Lower leg skin (tissue), 4 donors: ENCODE measurements around the gene RHOV. TPM values are rescaled to one million over a fixed set of nuclear protein-coding genes. Genes with fewer than 3 reads are reported as not detected.

Experiments used
- DNase-seq, 2 donors: peaks; one replicate each; pipeline ENCODE4 v3.0.0-alpha.2; 2019; ENCODE audit warnings: low spot score in 2 of 2
- H3K4me3 ChIP-seq: fragments of 200-600 bp; sonication (generic); 2 replicates; pipeline ENCODE4 v1.5.1; 2017; ENCODE audit warnings: mild to moderate bottlenecking, low read depth; ENCODE audit not compliant: poor library complexity, severe bottlenecking
- POLR2A ChIP-seq, 2 donors: fragments of 450-650 bp; IDR thresholded peaks; one replicate each; pipeline ENCODE4 v1.6.1; 2016 to 2017; ENCODE audit warnings: antibody characterized with exemption in 2 of 2, mild to moderate bottlenecking in 1 of 2, moderate library complexity in 1 of 2
- WGBS, 2 donors: methylation state at CpG; one replicate each; pipeline ENCODE4 v1.1.5; 2018; 5-methylcytosine and 5-hydroxymethylcytosine counted together
- intact Hi-C: fragments of 100-400 bp; cut with DNase I; formaldehyde crosslinking; loops from one replicate; pipeline ENCODE4 v1.15.0; 2023; ENCODE audit warnings: low total_unique reads
- total RNA-seq, 4 donors: library from RNA; depleted of rRNA; stranded (reverse); fragments of >200 nt; gene quantifications; one replicate each; pipeline ENCODE4 v1.1.0, GENCODE V29; 2016
- TF ChIP-seq, protein P1 (sequence below), 3 donors: fragments of 450-650 bp; IDR thresholded peaks; one replicate each; pipeline ENCODE4 v1.5.1; 2016; ENCODE audit warnings: antibody characterized with exemption in 3 of 3, mild to moderate bottlenecking in 3 of 3, moderate library complexity in 2 of 3

Gene RHOV
- total RNA-seq, 4 donors from 2014 or later, result 78.5 to 111 (median 95.9) TPM

DNA sequence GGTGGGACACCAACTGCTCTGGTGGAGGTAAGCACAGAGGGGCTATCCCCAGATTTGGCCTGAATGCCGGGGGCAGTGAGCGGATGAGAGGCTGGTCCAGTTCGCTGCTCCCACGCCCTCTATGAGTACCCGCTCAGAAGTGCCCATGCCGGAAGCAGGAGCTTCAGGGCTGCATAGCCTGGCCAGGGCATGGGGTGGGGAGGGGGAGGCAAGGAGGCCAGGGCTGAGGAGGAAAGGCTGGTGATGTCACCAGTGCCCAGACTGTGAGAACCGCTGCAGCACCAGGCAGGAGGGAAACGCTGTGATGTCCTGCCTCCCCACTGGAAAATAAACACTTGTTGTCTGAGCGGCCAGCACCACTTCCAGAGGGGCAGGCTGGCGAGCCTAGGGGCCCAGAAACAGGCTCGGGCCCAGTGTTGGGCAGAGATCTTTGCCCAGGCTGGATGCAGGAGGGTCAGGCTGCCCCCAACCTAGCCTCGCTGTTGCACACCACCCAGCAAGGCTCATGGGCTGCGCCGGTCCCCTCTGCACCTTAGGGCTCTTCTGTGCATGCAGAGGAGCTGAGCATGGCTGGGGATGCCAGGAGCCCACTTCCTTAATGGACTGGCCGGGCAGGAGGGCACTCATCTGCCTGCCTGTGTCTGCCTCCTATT lies 44.2 kb upstream of the RHOV start:
- intact Hi-C loops, result no loop called here
- 76 to 78% methylated on average over 11 to 15 of the region's 15 CpGs for WGBS, 2 donors
- TF ChIP-seq POLR2A (IDR thresholded peaks at IDR 0.05), result no peak
- TF ChIP-seq, protein P1, sequence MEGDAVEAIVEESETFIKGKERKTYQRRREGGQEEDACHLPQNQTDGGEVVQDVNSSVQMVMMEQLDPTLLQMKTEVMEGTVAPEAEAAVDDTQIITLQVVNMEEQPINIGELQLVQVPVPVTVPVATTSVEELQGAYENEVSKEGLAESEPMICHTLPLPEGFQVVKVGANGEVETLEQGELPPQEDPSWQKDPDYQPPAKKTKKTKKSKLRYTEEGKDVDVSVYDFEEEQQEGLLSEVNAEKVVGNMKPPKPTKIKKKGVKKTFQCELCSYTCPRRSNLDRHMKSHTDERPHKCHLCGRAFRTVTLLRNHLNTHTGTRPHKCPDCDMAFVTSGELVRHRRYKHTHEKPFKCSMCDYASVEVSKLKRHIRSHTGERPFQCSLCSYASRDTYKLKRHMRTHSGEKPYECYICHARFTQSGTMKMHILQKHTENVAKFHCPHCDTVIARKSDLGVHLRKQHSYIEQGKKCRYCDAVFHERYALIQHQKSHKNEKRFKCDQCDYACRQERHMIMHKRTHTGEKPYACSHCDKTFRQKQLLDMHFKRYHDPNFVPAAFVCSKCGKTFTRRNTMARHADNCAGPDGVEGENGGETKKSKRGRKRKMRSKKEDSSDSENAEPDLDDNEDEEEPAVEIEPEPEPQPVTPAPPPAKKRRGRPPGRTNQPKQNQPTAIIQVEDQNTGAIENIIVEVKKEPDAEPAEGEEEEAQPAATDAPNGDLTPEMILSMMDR (IDR thresholded peaks at IDR 0.05), result no peak
- H3K4me3 ChIP-seq, result no peak overlapping the region
- DNase-seq, result no peak

DNA sequence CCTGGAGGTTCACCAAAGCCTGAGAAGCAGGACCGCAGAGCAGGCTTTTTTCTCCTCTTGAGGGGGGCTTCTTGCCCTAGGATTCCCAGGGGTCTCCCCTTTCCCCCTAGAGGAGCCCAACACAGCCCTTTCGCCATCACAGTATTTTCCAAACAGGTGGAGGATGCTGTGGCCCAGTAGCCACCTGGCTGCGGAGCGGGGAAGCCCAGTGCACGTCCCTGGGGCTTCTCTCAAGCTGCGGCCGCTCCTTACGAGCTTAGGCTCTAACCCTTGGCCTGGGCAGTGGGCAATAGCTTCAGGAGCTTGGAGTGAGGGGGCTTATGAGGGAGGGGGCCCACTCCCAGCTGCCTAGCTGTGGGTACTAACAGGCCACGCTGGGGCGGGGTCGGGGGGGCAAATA lies 43.6 kb upstream of the RHOV start:
- DNase-seq, result no peak
- intact Hi-C loops, result no loop called here

DNA sequence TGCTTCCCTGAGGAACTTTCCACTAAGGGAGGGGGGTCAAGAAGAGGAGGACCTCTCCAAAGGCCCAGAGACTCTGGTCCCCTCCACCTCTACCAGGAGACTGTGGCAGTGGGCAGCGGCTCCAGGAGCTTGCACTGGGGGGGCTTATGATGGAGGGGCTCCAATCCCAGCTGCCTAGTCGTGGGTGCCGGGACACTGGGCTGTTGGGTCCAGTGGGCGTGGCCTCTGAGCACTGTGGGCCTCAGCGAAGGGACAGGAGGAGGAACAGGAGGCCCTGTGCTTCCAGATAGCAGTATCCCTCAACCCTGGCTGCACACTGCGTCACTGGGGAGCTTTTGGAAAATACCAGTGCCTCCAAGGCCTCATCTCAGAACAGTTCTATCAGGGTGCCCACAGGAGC lies 41.6 kb upstream of the RHOV start:
- H3K4me3 ChIP-seq, result no peak overlapping the region
- TF ChIP-seq, protein P1 (IDR thresholded peaks at IDR 0.05), result no peak
- TF ChIP-seq POLR2A (IDR thresholded peaks at IDR 0.05), result no peak
- DNase-seq, result no peak
- WGBS, 2 donors, result 70 to 100% methylated on average over 1 to 6 of the region's 6 CpGs
- intact Hi-C loops, result no loop called here

More for the DNA sequence above, 43.6 kb upstream of the RHOV start:
- no peak overlapping the region for H3K4me3 ChIP-seq
- TF ChIP-seq, protein P1 (IDR thresholded peaks at IDR 0.05), result no peak
- TF ChIP-seq POLR2A (IDR thresholded peaks at IDR 0.05), result no peak
- 75 to 82% methylated on average over 8 to 11 of the region's 11 CpGs for WGBS, 2 donors

DNA sequence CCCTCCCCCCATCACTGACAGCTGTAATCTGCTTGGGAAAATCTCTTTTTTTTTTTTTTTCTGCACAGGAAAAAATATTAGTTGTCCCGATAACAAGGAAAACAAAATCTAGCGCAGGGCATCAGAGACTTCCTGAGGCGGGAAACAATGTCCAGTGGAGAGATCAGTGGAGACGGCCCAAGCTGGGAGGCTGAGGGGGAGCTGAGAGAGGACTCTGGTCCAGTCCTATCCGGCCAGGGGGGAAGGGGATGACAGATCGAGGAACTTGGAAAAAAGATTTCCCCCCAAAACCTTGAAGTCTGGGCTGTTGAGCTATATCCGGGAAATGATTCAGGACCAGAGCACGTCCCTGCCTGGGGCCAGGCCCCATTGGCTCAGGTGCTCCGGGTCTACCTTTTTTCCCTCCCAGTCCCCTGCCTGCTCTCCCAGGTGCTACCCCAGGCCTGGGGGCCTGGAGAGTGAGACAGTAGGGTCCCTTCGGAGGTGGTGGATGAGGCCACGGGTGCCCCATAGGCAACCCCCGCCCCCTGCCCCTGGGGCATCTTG lies 41.2 kb upstream of the RHOV start:
- intact Hi-C loops, result no loop called here
- H3K4me3 ChIP-seq, result no peak overlapping the region
- 87 to 89% methylated on average over 12 of the region's 12 CpGs for WGBS, 2 donors
- TF ChIP-seq, protein P1 (IDR thresholded peaks at IDR 0.05), result no peak
- TF ChIP-seq POLR2A (IDR thresholded peaks at IDR 0.05), result no peak
- no peak for DNase-seq

- H3K4me3 ChIP-seq, result no peak overlapping the region
- DNase-seq, result no peak
- TF ChIP-seq POLR2A (IDR thresholded peaks at IDR 0.05), result no peak
- TF ChIP-seq, protein P1 (IDR thresholded peaks at IDR 0.05), result no peak
- intact Hi-C loops, result no loop called here
- 84 to 93% methylated on average over 8 of the region's 8 CpGs for WGBS, 2 donors
These were observed 40.5 kb upstream of the RHOV start for GRCh38 chr15:40914486-40914885.

DNA sequence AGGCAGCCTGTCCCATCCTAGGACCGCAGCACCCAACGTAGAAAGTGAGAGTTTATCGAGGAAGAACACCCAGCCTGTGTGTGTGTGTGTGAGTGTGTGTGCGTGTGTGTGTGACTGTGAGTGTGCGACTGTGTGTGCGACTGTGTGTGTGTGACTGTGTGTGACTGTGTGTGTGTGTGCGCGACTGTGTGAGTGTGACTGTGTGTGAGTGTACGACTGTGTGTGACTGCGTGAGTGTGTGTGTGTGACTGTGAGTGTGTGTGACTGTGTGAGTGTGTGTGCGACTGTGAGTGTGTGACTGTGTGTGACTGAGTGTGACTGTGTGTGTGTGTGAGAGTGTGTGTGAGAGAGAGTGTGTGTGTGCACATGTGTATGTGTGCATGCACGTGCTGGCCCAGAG lies 40.0 kb upstream of the RHOV start:
- TF ChIP-seq, protein P1 (IDR thresholded peaks at IDR 0.05), result no peak
- TF ChIP-seq POLR2A (IDR thresholded peaks at IDR 0.05), result no peak
- intact Hi-C loops, result no loop called here
- 94 to 97% methylated on average over 12 of the region's 12 CpGs for WGBS, 2 donors
- no peak for DNase-seq
- no peak overlapping the region for H3K4me3 ChIP-seq
